Right lobe of liver (tissue), 4 donors: ENCODE data around the gene BLOC1S6.

Experiments used
- POLR2A ChIP-seq: fragments of 450-650 bp; IDR thresholded peaks from one replicate; pipeline ENCODE4 v1.6.1; 2017; ENCODE audit warnings: antibody characterized with exemption, mild to moderate bottlenecking
- TF ChIP-seq, protein P1 (sequence below), 4 donors: fragments of 200-600 bp in 3 of 4; fragments of 450-650 bp in 1 of 4; IDR thresholded peaks; one replicate each; pipeline versions ENCODE4 v1.5.1 to v1.8.0; 2016 to 2022; ENCODE audit warnings: antibody characterized with exemption in 4 of 4, mild to moderate bottlenecking in 2 of 4
- donor health status: DM: no; HTN: no; CAD: no.
- donor health status: DM: no; HTN: no; CAD: no.
- donor health status: DM: no; HTN: yes; CAD: no.

DNA sequence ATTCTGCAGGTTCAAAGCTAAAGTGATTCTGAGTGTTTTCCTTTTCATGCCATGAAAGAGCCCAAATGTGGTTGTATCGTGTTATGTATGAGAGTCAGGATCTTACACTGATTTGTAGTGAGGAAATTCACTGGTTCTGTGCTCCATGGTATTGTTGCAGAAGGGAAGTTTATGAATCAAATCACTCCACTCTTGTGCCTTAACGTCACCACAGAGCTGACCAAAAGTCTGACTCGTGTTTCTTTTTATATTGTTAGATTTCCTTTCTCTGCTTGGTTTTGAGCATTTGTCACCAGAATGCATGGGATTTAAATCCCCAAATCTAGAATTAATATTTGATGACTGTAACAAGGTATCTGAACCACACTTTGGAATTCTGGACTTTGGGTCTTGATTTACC, 35.5 kb upstream of the BLOC1S6 start:
- TF ChIP-seq, protein P1, sequence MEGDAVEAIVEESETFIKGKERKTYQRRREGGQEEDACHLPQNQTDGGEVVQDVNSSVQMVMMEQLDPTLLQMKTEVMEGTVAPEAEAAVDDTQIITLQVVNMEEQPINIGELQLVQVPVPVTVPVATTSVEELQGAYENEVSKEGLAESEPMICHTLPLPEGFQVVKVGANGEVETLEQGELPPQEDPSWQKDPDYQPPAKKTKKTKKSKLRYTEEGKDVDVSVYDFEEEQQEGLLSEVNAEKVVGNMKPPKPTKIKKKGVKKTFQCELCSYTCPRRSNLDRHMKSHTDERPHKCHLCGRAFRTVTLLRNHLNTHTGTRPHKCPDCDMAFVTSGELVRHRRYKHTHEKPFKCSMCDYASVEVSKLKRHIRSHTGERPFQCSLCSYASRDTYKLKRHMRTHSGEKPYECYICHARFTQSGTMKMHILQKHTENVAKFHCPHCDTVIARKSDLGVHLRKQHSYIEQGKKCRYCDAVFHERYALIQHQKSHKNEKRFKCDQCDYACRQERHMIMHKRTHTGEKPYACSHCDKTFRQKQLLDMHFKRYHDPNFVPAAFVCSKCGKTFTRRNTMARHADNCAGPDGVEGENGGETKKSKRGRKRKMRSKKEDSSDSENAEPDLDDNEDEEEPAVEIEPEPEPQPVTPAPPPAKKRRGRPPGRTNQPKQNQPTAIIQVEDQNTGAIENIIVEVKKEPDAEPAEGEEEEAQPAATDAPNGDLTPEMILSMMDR (IDR thresholded peaks at IDR 0.05) = no peak
- TF ChIP-seq POLR2A = no peak
